MM.1S (cell line): ENCODE measurements around the gene TSPEAR.

ENCODE experiments used
- DNase-seq: peaks from one replicate; pipeline ENCODE4 v3.0.0-alpha.2; 2015
- H2AFZ ChIP-seq: fragments of 300-600 bp; sonication (generic); 2 replicates; pipeline ENCODE4 v1.6.0; 2016; ENCODE audit warnings: antibody characterized with exemption, low read length
- H3F3A ChIP-seq: fragments of 300-600 bp; sonication (generic); 2 replicates; pipeline ENCODE4 v1.6.1; 2016; ENCODE audit warnings: mild to moderate bottlenecking, antibody characterized with exemption, low read length, moderate library complexity, mixed read lengths; ENCODE audit not compliant: insufficient read depth
- H3K27ac ChIP-seq: fragments of 300-600 bp; sonication (generic); 2 replicates; pipeline ENCODE4 v1.5.1; 2016; ENCODE audit warnings: mild to moderate bottlenecking, low read length
- H3K27me3 ChIP-seq: fragments of 300-600 bp; sonication (generic); replicated peaks from 2 replicates; pipeline ENCODE4 v1.6.0; 2016; ENCODE audit warnings: low read length; ENCODE audit not compliant: insufficient read depth
- H3K36me3 ChIP-seq: fragments of 300-600 bp; sonication (generic); replicated peaks from 2 replicates; pipeline ENCODE4 v1.6.1; 2016; ENCODE audit warnings: mild to moderate bottlenecking, low read length, mixed read lengths; ENCODE audit not compliant: insufficient read depth
- H3K4me1 ChIP-seq: fragments of 300-600 bp; sonication (generic); 2 replicates; pipeline ENCODE4 v1.6.1; 2016; ENCODE audit warnings: low read length, mixed read lengths
- H3K4me2 ChIP-seq: fragments of 300-600 bp; sonication (generic); 2 replicates; pipeline ENCODE4 v1.6.0; 2016; ENCODE audit warnings: low read depth, low read length
- H3K4me3 ChIP-seq: fragments of 300-600 bp; sonication (generic); 2 replicates; pipeline ENCODE4 v1.5.1; 2016; ENCODE audit warnings: low read length, mixed read lengths
- H3K79me2 ChIP-seq: fragments of 300-600 bp; sonication (generic); 2 replicates; pipeline ENCODE4 v1.6.1; 2016; ENCODE audit warnings: mixed run types, low read length, mixed read lengths
- H3K9ac ChIP-seq: fragments of 300-600 bp; sonication (generic); 2 replicates; pipeline ENCODE4 v1.6.1; 2016; ENCODE audit warnings: low read length, mixed read lengths
- H3K9me2 ChIP-seq: fragments of 300-600 bp; sonication (generic); replicated peaks from 2 replicates; pipeline ENCODE4 v1.6.1; 2016; ENCODE audit warnings: mild to moderate bottlenecking, low read length, mixed read lengths; ENCODE audit not compliant: insufficient read depth
- H3K9me3 ChIP-seq: fragments of 300-600 bp; sonication (generic); replicated peaks from 2 replicates; pipeline ENCODE4 v1.6.1; 2016; ENCODE audit warnings: mild to moderate bottlenecking, low read length, mixed read lengths; ENCODE audit not compliant: insufficient read depth
- H4K20me1 ChIP-seq: fragments of 300-600 bp; sonication (generic); 2 replicates; pipeline ENCODE4 v1.6.1; 2016; ENCODE audit warnings: mild to moderate bottlenecking, low read length, moderate library complexity, mixed read lengths; ENCODE audit not compliant: insufficient read depth
- CTCF ChIP-seq: fragments of 300-600 bp; sonication (generic); IDR thresholded peaks from 2 replicates; pipeline ENCODE4 v1.5.1; 2016; ENCODE audit warnings: antibody characterized with exemption, low read length, mixed read lengths
- EZH2 ChIP-seq: fragments of 300-600 bp; sonication (generic); optimal IDR thresholded peaks from 2 replicates; pipeline ENCODE3; 2017; ENCODE audit warnings: low read depth, mild to moderate bottlenecking, antibody characterized with exemption, low read length, mixed read lengths
- EZH2phosphoT487 ChIP-seq: fragments of 300-600 bp; sonication (generic); IDR thresholded peaks from 2 replicates; pipeline ENCODE4 v1.6.1; 2018; ENCODE audit warnings: antibody characterized with exemption, low read length

The TSPEAR gene

GRCh38 chr21:44644878-44645277 is 66.5 kb downstream of the TSPEAR start:
- H3K4me3 ChIP-seq = no peak overlapping the region
- no peak overlapping the region for H3K9ac ChIP-seq
- no peaks in the 10 kb centered on the region for H3K36me3 ChIP-seq
- H3K27me3 ChIP-seq = peaks cover 95% of the 10 kb centered on the region
- no peaks in the 10 kb centered on the region for H3K79me2 ChIP-seq
- TF ChIP-seq CTCF (no peak), EZH2 (no peak), EZH2phosphoT487 (no peak)
- no peaks in the 10 kb centered on the region for H3K9me2 ChIP-seq
- no peaks in the 10 kb centered on the region; the same call in 1 of the 2 replicates for H3K9me3 ChIP-seq
- no peak overlapping the region for H3K4me2 ChIP-seq
- no peak overlapping the region for H2AFZ ChIP-seq
- H3F3A ChIP-seq = no peaks in the 10 kb centered on the region
- H4K20me1 ChIP-seq = no peaks in the 10 kb centered on the region
- H3K4me1 ChIP-seq = no peaks in the 10 kb centered on the region
- DNase-seq = no peak
- no peak overlapping the region for H3K27ac ChIP-seq

- H2AFZ ChIP-seq = no peak overlapping the region
- H3K27me3 ChIP-seq = peaks cover 93% of the 10 kb centered on the region
- no peaks in the 10 kb centered on the region for H3K79me2 ChIP-seq
- H3K36me3 ChIP-seq = no peaks in the 10 kb centered on the region
- H3K9me2 ChIP-seq = no peaks in the 10 kb centered on the region
- DNase-seq = no peak
- H3K4me3 ChIP-seq = no peak overlapping the region
- no peak overlapping the region for H3K27ac ChIP-seq
- H3K4me1 ChIP-seq = no peaks in the 10 kb centered on the region
- TF ChIP-seq CTCF (no peak), EZH2 (no peak), EZH2phosphoT487 (no peak)
- H3K9me3 ChIP-seq = no peaks in the 10 kb centered on the region; the same call in 1 of the 2 replicates
- H3K9ac ChIP-seq = no peak overlapping the region
- no peaks in the 10 kb centered on the region for H4K20me1 ChIP-seq
- H3F3A ChIP-seq = no peaks in the 10 kb centered on the region
- no peak overlapping the region for H3K4me2 ChIP-seq
Measured at GRCh38 chr21:44643741-44644310, 67.5 kb downstream of the TSPEAR start.

- Histone ChIP-seq H3K4me1 (no peaks in the 10 kb centered on the region), H3K9me3 (no peaks in the 10 kb centered on the region; the same call in 1 of the 2 replicates)
Measured at GRCh38 chr21:44640761-44641160, 70.6 kb downstream of the TSPEAR start.

More at GRCh38 chr21:44640761-44641160, 70.6 kb downstream of the TSPEAR start:
- H3K9ac ChIP-seq = no peak overlapping the region
- DNase-seq = no peak
- no peak overlapping the region for H3K4me2 ChIP-seq
- no peaks in the 10 kb centered on the region for H3K36me3 ChIP-seq
- no peak overlapping the region for H3K27ac ChIP-seq
- no peaks in the 10 kb centered on the region for H3K9me2 ChIP-seq
- H3F3A ChIP-seq = no peaks in the 10 kb centered on the region
- no peaks in the 10 kb centered on the region for H3K79me2 ChIP-seq
- no peak overlapping the region for H3K4me3 ChIP-seq
- no peak for TF ChIP-seq EZH2phosphoT487
- no peak for TF ChIP-seq EZH2
- TF ChIP-seq CTCF = no peak
- no peaks in the 10 kb centered on the region for H4K20me1 ChIP-seq
- no peak overlapping the region for H2AFZ ChIP-seq
- peaks cover 80% of the 10 kb centered on the region for H3K27me3 ChIP-seq
